Activated naive CD4-positive, alpha-beta T cell treated with anti-CD3 and anti-CD28 coated beads for 36 hours (primary cell): ENCODE measurements around the gene UNC5B. TPM values are rescaled to one million over a fixed set of nuclear protein-coding genes. Genes with fewer than 3 reads are reported as not detected.

Source experiments
- CTCF ChIA-PET: fragments of 350-600 bp; sonication (Branson Sonifier 250); formaldehyde crosslinking; loops from one replicate; lab custom pipeline; 2021; ENCODE audit warnings: antibody characterized with exemption; lab: Charles Lee
- DNase-seq: peaks from one replicate; pipeline ENCODE4 v3.0.0-alpha.2; 2020
- H3K27ac Mint-ChIP-seq: one replicate; pipeline ENCODE4 v1.8.0; 2021; ENCODE audit warnings: mild to moderate bottlenecking, mixed read lengths
- H3K27me3 Mint-ChIP-seq: one replicate; pipeline ENCODE4 v1.8.0; 2021; ENCODE audit warnings: low read depth, mixed read lengths
- H3K36me3 Mint-ChIP-seq: one replicate; pipeline ENCODE4 v1.8.0; 2021; ENCODE audit warnings: low read depth, mixed read lengths
- H3K4me1 Mint-ChIP-seq: one replicate; pipeline ENCODE4 v1.8.0; 2021; ENCODE audit warnings: low read depth, mixed read lengths
- H3K4me3 Mint-ChIP-seq: one replicate; pipeline ENCODE4 v1.8.0; 2021; ENCODE audit warnings: mild to moderate bottlenecking, moderate library complexity, mixed read lengths
- H3K9me3 Mint-ChIP-seq: one replicate; pipeline ENCODE4 v1.8.0; 2021; ENCODE audit warnings: mixed read lengths
- intact Hi-C: fragments of 100-400 bp; cut with micrococcal nuclease; formaldehyde crosslinking; loops from one replicate; pipeline ENCODE4 v1.15.1; 2023
- total RNA-seq, 2 experiments: library from RNA; stranded (reverse); gene quantifications; one replicate each; pipeline ENCODE4 v1.2.3, GENCODE V29; 2021

UNC5B gene
- total RNA-seq, 2 experiments from 2014 or later: 0.05 TPM

- no peaks in the 10 kb centered on the region for H3K9me3 Mint-ChIP-seq
- peaks cover 35% of the 10 kb centered on the region for H3K4me1 Mint-ChIP-seq
- CTCF ChIA-PET: interaction anchor here (0.7 to 2.5 kb wide), 11 partner anchors 10 to 446 kb away, joined by 3 to 18 read pairs (median 4); no protein-coding TSS in a partner anchor
- H3K36me3 Mint-ChIP-seq: peaks cover 8% of the 10 kb centered on the region
- peak within 1 kb of the TSS; percentile 18 for H3K27ac Mint-ChIP-seq
- H3K4me3 Mint-ChIP-seq: peak within 1 kb of the TSS; percentile 93
- DNase-seq: peak; percentile 92
- H3K27me3 Mint-ChIP-seq: no peaks in the 10 kb centered on the region
- intact Hi-C loops: loop anchor here (1.0 to 5.0 kb wide), 6 partner anchors 58 to 728 kb away; no protein-coding TSS in a partner anchor
These were observed 106.9 kb downstream of the UNC5B start, which contains the start of gene SLC29A3 for GRCh38 chr10:71319042-71319799. SLC29A3 (plus strand) TSS chr10:71319259; CDS start chr10:71319310, 51 bp downstream.

DNA sequence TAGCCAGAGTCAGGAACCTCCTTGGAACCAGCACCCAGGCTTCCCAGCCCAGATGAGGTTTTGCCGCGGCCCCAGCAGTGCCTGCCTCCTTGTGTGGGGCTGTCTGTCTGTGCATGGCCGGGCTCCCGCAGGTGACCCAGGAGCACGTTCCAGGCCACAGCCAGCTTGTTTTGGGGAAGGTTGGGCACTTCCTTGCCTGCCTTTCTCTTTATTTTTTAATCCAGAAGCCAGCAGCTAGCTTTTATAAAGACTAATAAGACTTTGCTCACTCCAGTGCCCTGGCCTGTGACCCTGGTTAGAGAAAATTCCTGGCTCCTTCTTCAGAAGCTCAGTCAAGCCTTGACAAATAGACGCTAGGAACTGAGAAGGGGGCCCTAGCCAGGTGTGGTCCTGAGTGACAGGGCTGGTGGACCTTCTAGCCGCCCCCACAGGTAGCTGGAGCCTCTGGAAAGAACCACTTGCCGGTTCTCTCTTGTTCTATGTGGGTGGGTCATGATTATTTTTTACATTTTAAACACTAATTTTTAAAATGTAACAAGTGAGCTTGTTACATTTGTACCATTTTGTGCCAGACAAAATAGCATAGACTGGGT lies 107.5 kb downstream of the UNC5B start:
- peak overlapping the region; percentile 93 for H3K4me3 Mint-ChIP-seq
- CTCF ChIA-PET: interaction anchor here (0.7 to 2.5 kb wide), 10 partner anchors 9 to 446 kb away, joined by 3 to 18 read pairs (median 4); no protein-coding TSS in a partner anchor
- no peak for DNase-seq
- H3K27ac Mint-ChIP-seq: peak overlapping the region; percentile 18
- no peaks in the 10 kb centered on the region for H3K9me3 Mint-ChIP-seq
- H3K27me3 Mint-ChIP-seq: no peaks in the 10 kb centered on the region
- peaks cover 35% of the 10 kb centered on the region for H3K4me1 Mint-ChIP-seq
- intact Hi-C loops: loop anchor here (1.0 to 5.0 kb wide), 6 partner anchors 57 to 727 kb away; no protein-coding TSS in a partner anchor
- H3K36me3 Mint-ChIP-seq: peaks cover 8% of the 10 kb centered on the region

DNA sequence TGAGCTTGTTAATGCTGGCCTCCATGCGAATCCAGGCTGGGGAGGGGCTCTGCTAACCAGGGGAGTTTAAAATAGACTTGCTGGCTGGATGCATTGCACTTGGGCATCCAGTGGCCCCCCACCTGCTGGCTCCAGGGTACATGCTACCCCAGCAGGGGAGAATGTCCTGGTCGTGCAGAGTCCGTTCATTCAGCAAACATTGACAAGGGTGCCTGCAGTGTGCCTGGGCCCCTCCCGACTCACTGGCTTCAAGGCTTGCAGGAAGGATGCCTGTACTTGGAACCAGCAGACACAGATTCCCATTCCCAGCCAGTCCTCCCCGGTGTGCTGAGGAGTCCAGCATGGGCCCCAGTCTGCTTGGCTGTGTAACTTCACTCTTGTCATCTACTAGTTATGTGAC lies 108.2 kb downstream of the UNC5B start:
- no peaks in the 10 kb centered on the region for H3K9me3 Mint-ChIP-seq
- H3K27ac Mint-ChIP-seq: no peak overlapping the region
- peaks cover 8% of the 10 kb centered on the region for H3K36me3 Mint-ChIP-seq
- no peak for DNase-seq
- intact Hi-C loops: no loop called here
- H3K27me3 Mint-ChIP-seq: no peaks in the 10 kb centered on the region
- H3K4me3 Mint-ChIP-seq: peak overlapping the region; percentile 3
- peaks cover 34% of the 10 kb centered on the region for H3K4me1 Mint-ChIP-seq
- CTCF ChIA-PET: interaction anchor here (0.9 to 2.5 kb wide), 6 partner anchors 10 to 445 kb away, joined by 3 to 18 read pairs (median 4); no protein-coding TSS in a partner anchor

GRCh38 chr10:71321386-71321785 lies 109.0 kb downstream of the UNC5B start:
- intact Hi-C loops: no loop called here
- Mint-ChIP-seq H3K9me3 (no peaks in the 10 kb centered on the region), H3K27me3 (no peaks in the 10 kb centered on the region), H3K36me3 (peaks cover 8% of the 10 kb centered on the region), H3K4me1 (peaks cover 27% of the 10 kb centered on the region), H3K4me3 (no peak overlapping the region), H3K27ac (no peak overlapping the region)
- CTCF ChIA-PET: no interaction called here
- no peak for DNase-seq

- peaks cover 21% of the 10 kb centered on the region for H3K4me1 Mint-ChIP-seq
- H3K9me3 Mint-ChIP-seq: no peaks in the 10 kb centered on the region
- H3K36me3 Mint-ChIP-seq: peaks cover 12% of the 10 kb centered on the region
- no peak overlapping the region for H3K4me3 Mint-ChIP-seq
- no peaks in the 10 kb centered on the region for H3K27me3 Mint-ChIP-seq
- DNase-seq: peak; percentile 22
- H3K27ac Mint-ChIP-seq: no peak overlapping the region
- CTCF ChIA-PET: interaction anchor here (0.5 to 1.4 kb wide), 3 partner anchors 10 to 247 kb away, joined by 3 read pairs; no protein-coding TSS in a partner anchor
- intact Hi-C loops: no loop called here
These were observed 111.0 kb downstream of the UNC5B start for GRCh38 chr10:71323407-71323806.

GRCh38 chr10:71324743-71325142 lies 112.4 kb downstream of the UNC5B start:
- intact Hi-C loops: no loop called here
- Mint-ChIP-seq H3K9me3 (no peaks in the 10 kb centered on the region), H3K36me3 (peaks cover 12% of the 10 kb centered on the region), H3K4me3 (no peak overlapping the region), H3K4me1 (peaks cover 15% of the 10 kb centered on the region), H3K27me3 (no peaks in the 10 kb centered on the region), H3K27ac (no peak overlapping the region)
- CTCF ChIA-PET: interaction anchor here (0.6 kb wide), 1 partner anchor 285 kb away, joined by 4 read pairs; no protein-coding TSS in a partner anchor
- DNase-seq: no peak

GRCh38 chr10:71325267-71325666 lies 112.9 kb downstream of the UNC5B start:
- Mint-ChIP-seq H3K27ac (no peak overlapping the region), H3K9me3 (no peaks in the 10 kb centered on the region), H3K36me3 (peaks cover 12% of the 10 kb centered on the region), H3K4me3 (no peak overlapping the region), H3K27me3 (no peaks in the 10 kb centered on the region), H3K4me1 (peaks cover 13% of the 10 kb centered on the region)
- DNase-seq: no peak
- CTCF ChIA-PET: no interaction called here
- intact Hi-C loops: no loop called here

- H3K27me3 Mint-ChIP-seq: no peaks in the 10 kb centered on the region
- no peak for DNase-seq
- H3K36me3 Mint-ChIP-seq: peaks cover 12% of the 10 kb centered on the region
- H3K27ac Mint-ChIP-seq: no peak overlapping the region
- H3K4me3 Mint-ChIP-seq: no peak overlapping the region
- CTCF ChIA-PET: no interaction called here
- peaks cover 8% of the 10 kb centered on the region for H3K4me1 Mint-ChIP-seq
- intact Hi-C loops: no loop called here
- no peaks in the 10 kb centered on the region for H3K9me3 Mint-ChIP-seq
These were observed 114.1 kb downstream of the UNC5B start for GRCh38 chr10:71326464-71326881.

DNA sequence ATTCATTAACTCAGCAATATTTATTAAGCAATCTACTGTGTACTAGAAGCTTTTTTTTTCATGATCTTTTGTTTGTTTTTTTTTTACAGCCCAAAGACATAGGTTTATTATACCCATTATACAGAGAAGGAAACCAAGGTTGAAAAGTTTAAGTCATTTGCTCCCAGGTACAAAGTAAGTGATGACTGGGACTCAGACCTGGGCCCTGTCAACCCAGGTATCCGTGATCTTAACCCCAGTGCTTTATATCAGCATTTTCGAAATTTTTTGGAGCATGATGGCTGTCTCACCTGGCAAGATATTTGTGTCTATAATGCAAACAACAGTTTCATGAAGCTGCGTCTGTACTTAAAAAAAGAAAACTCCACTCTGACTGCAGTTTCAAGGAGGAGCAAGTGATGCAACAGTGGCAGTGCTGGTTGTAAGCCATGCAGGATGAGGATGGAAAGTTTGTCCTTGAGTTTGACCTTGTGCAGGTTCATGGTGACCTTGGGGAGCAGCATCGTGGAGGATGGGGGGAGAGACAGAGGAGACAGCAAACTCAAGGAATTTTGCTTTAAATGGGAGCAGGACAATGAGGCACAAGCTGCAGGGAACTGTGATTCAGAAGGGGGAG lies 118.5 kb downstream of the UNC5B start:
- CTCF ChIA-PET: interaction anchor here (1.1 kb wide), 1 partner anchor 11 kb away, joined by 3 read pairs; the partner anchor contains the start of gene SLC29A3
- intact Hi-C loops: no loop called here
- peaks cover 3% of the 10 kb centered on the region for H3K36me3 Mint-ChIP-seq
- no peaks in the 10 kb centered on the region for H3K27me3 Mint-ChIP-seq
- no peaks in the 10 kb centered on the region for H3K9me3 Mint-ChIP-seq
- H3K27ac Mint-ChIP-seq: no peak overlapping the region
- no peaks in the 10 kb centered on the region for H3K4me1 Mint-ChIP-seq
- H3K4me3 Mint-ChIP-seq: no peak overlapping the region
- no peak for DNase-seq

DNA sequence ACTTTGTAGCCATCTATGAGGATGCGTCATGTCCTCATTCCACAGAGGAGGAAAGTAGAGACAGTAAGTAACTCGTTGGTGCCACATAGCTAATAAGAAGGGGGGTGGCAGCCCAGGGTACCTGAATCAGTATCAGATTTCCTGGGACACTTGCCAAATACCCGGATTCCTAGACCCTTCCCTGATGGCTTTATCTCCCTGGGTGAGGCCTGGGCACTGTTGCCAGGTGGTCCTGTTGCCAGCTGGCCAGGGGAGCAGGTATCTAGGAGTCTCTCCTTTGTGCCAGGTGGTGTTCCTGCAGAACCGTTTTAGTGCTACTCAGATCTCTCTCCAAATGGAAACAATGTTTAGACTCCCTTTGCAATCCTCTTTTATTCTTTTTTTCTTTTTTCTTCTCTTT lies 119.4 kb downstream of the UNC5B start:
- Mint-ChIP-seq H3K4me3 (no peak overlapping the region), H3K27ac (no peak overlapping the region)
- CTCF ChIA-PET: interaction anchor here (1.1 kb wide), 1 partner anchor 277 kb away, joined by 5 read pairs; no protein-coding TSS in a partner anchor

DNA sequence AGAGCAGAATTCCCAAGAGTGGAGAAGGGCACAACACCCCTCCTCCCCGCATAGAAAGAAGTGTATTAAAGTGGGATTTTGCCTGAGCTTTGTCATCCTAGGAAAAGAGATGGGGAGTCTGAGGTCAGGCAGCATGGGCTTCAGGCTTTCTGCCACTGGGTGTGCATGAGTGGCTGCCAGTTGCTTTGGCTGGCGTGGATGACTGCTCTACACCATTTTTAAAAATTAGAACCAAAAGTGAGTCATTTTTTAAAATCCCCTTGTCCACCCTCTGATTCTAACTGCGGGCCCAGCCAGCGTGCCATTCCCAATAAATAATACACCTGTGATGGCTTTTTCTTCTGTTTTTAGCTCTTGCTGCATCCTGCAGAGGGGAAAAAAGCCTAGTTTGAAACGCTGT lies 120.1 kb downstream of the UNC5B start:
- Mint-ChIP-seq H3K27me3 (no peaks in the 10 kb centered on the region), H3K9me3 (no peaks in the 10 kb centered on the region), H3K36me3 (no peaks in the 10 kb centered on the region), H3K4me3 (no peak overlapping the region), H3K27ac (no peak overlapping the region), H3K4me1 (no peaks in the 10 kb centered on the region)
- CTCF ChIA-PET: interaction anchor here (1.1 kb wide), 1 partner anchor 276 kb away, joined by 5 read pairs; no protein-coding TSS in a partner anchor
- intact Hi-C loops: no loop called here
- DNase-seq: no peak

More for the DNA sequence above, 119.4 kb downstream of the UNC5B start:
- no peak for DNase-seq
- Mint-ChIP-seq H3K4me1 (no peaks in the 10 kb centered on the region), H3K36me3 (peaks cover 3% of the 10 kb centered on the region), H3K27me3 (no peaks in the 10 kb centered on the region), H3K9me3 (no peaks in the 10 kb centered on the region)
- intact Hi-C loops: no loop called here
